ENCODE data around the gene CENPM.

CENPM gene, protein sequence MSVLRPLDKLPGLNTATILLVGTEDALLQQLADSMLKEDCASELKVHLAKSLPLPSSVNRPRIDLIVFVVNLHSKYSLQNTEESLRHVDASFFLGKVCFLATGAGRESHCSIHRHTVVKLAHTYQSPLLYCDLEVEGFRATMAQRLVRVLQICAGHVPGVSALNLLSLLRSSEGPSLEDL

DNA sequence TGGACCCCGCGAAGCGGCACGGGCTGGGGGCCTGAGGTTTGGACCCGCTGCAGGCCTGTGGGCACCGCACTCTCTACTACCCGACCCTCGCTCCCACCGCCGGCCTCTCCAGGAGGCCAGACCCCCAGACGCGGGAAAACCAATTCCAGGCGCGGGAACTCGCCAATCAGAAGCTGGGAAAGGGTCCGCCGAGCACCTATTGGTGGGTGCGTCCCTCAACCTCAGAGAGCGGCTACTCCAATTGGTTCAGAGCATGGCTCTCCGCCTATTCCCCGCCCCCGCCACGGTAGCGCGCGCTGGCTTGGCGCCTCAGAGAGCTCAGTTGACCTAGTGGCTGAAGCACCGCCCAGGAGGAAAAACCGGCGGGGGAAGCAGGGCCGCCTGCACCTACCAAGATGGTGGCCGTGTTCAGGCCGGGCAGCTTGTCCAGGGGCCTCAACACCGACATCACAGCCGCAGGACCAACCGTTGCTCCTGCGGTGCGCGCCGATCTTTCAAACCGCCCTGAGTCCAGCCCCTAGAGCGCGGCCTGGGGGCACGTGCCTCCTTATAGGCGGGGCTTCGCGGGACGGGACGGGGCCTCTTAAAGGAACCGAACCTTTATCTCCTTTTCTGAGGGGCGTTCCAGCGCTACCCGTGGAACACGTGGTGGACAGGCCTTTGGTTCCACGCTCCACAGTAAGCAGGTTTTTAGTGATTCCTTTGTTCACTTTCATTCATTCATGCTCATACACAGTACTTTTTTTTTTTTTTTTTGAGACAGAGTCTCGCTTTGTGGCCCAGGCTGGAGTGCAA is at the start of gene CENPM:
Gene CENPM, minus strand, starts transcription at position 524 of the 795 bp plus-strand sequence. Its CDS starts 76 bp downstream, at position 448.
- no peaks in the 10 kb centered on the region for H3K27me3 Mint-ChIP-seq
- H3K9me3 Mint-ChIP-seq = no peaks in the 10 kb centered on the region
- peak within 1 kb of the TSS; percentile 70 for H3K27ac Mint-ChIP-seq
- peaks cover 7% of the 10 kb centered on the region for H3K4me1 Mint-ChIP-seq
- peak within 1 kb of the TSS; percentile 88 for H3K4me3 Mint-ChIP-seq
- peaks cover 3% of the 10 kb centered on the region for H3K36me3 Mint-ChIP-seq

DNA sequence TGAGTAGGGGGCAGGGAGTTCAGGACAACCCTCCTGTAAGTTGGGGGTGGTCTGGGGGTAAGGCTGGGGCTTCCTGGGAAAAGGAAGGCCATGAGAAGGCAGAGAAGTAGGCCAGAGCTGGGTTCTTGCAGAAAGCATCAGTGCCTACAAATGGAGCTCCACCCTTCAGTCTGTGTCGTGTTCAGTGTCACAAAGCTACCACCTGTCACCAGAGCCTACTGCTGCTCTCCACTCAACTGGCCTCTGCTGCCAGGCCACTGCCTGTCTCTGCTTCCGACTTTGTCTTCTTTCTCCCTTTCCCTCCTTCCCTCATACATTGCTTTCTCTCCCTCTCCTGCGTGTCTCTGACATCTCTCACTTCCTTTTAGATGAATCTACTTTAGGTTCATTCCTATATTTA is 48.3 kb upstream of the CENPM start:
- H3K27ac Mint-ChIP-seq = no peak overlapping the region
- no peaks in the 10 kb centered on the region for H3K27me3 Mint-ChIP-seq
- H3K4me1 Mint-ChIP-seq = peaks cover 17% of the 10 kb centered on the region

DNA sequence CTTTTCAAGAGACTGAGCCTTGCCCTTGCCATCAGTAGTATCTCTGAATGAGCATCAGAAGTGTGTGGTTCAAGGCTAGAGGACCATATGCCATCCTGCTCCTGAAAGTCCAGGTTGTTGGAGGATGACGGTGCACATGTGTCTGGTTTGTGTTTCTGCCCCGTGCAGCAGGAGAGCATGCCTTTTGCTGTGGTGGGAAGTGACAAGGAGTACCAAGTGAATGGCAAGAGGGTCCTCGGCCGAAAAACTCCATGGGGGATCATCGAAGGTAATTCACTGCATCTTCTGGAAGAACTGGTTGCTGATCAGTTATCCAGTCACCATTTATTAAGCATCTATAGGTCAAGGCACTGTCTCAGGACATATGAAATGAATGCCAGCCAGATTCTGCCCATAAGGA is 45.5 kb upstream of the CENPM start:
- no peak overlapping the region for H3K27ac Mint-ChIP-seq
- no peaks in the 10 kb centered on the region for H3K9me3 Mint-ChIP-seq
- H3K4me1 Mint-ChIP-seq = no peaks in the 10 kb centered on the region
- H3K4me3 Mint-ChIP-seq = no peak overlapping the region
- no peaks in the 10 kb centered on the region for H3K27me3 Mint-ChIP-seq
- H3K36me3 Mint-ChIP-seq = no peaks in the 10 kb centered on the region

More for the DNA sequence above, 48.3 kb upstream of the CENPM start:
- H3K36me3 Mint-ChIP-seq = peaks cover 6% of the 10 kb centered on the region
- no peaks in the 10 kb centered on the region for H3K9me3 Mint-ChIP-seq
- H3K4me3 Mint-ChIP-seq = no peak overlapping the region

DNA sequence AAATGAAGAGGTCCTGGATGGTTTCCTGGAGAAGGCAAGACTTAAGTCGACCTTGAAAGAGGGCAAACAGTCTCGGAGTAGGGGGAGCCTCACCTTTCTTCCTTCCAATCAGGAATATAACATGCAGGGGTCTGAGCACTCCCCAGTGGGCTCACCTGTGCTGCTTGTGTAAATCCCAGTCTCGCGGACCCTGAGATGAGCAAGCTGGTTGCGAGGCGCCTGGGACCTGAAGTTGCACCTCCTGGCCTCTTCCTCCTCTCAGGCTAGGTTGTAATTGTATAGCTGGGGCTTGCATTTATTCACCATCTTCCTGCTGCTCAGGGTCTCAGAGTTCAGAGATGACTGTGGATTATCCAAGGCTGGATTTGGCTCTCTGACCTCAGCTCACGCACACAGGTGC is 44.2 kb upstream of the CENPM start:
- Mint-ChIP-seq H3K36me3 (no peaks in the 10 kb centered on the region), H3K27me3 (no peaks in the 10 kb centered on the region), H3K27ac (no peak overlapping the region), H3K9me3 (no peaks in the 10 kb centered on the region), H3K4me3 (no peak overlapping the region), H3K4me1 (no peaks in the 10 kb centered on the region)

DNA sequence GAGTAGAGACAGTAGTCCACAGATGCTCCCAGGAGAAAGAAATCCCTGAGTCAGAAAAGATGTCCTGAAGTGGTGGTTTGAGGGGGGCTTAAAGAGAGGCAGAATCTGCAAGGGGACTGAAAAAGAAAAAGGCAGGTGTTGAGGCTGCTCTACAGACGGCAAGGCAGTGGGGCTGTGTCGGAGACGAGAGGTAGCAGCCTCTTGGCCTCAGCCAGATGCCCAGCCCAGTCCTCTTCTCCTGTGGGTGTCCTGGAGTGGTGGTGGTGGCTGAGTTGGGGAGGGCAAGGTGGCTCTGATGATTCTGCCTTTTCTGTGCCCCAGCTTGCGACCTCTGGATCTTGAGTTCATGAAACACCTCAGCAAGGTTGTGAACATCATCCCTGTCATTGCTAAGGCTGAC is 42.3 kb upstream of the CENPM start:
- H3K9me3 Mint-ChIP-seq = no peaks in the 10 kb centered on the region
- no peaks in the 10 kb centered on the region for H3K36me3 Mint-ChIP-seq
- no peaks in the 10 kb centered on the region for H3K27me3 Mint-ChIP-seq
- H3K27ac Mint-ChIP-seq = no peak overlapping the region
- H3K4me1 Mint-ChIP-seq = no peaks in the 10 kb centered on the region
- no peak overlapping the region for H3K4me3 Mint-ChIP-seq

DNA sequence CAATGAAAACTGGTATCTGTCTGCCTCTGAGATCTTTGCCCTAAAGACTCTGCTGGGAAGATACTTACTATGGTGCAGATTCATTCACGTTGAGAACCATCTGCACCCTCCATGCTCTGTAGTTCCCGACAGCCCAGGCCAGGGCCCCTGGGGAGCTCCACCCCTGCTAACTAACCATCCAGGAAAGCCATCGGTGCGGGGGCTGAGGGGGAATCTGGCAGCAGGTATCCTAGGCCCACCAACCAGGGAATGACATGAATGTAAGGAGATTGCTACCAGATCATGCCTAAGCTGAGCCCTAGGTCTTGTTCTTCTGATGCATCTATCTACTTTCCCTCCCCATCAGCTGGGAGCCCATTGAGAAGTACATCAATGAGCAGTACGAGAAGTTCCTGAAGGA is 40.3 kb upstream of the CENPM start:
- Mint-ChIP-seq H3K4me1 (no peaks in the 10 kb centered on the region), H3K9me3 (no peaks in the 10 kb centered on the region), H3K4me3 (no peak overlapping the region), H3K27ac (no peak overlapping the region), H3K27me3 (no peaks in the 10 kb centered on the region), H3K36me3 (no peaks in the 10 kb centered on the region)

DNA sequence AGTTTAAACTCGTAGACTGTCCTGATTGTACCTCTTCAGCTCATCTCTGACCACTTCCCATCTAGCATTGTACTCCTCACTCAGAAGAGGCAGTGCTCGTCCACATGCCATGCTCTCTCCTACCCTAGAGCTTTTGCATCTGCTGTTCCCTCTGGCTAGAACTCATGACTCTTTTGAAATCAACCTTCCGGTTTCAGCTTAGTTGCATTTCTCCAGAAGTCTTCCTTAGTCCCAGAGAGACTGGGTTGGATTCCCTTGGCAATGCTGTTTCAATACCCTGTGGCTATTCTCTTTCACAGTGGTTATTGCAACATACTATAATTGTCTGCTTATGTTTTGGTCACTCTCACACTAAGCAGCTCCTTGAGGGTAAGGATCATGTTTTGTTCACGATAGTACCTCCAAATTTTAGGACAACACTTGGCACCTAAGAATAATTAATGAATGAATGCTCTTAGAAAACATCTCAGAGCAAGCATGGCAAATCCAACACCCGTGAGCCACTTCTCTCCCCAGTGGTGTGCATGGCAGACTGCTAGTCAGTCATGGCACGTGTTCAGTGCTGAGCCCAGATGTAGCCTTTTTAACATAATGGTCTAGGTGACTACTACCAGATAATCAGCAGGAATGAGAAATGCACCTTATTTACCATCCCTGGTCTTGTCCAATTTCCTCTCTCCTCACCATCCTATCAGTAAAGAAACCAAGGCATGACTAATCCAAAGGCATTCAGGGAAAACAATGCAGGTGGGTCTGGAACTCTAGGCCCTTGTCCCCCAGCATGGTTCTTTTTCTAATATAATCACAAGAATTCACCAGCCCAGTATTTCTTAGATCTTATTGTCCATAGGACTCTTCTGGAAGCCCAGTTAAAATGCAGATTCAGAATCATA is 36.8 kb upstream of the CENPM start:
- Mint-ChIP-seq H3K4me3 (no peak overlapping the region), H3K9me3 (no peaks in the 10 kb centered on the region), H3K27me3 (no peaks in the 10 kb centered on the region), H3K27ac (no peak overlapping the region), H3K4me1 (no peaks in the 10 kb centered on the region), H3K36me3 (no peaks in the 10 kb centered on the region)

DNA sequence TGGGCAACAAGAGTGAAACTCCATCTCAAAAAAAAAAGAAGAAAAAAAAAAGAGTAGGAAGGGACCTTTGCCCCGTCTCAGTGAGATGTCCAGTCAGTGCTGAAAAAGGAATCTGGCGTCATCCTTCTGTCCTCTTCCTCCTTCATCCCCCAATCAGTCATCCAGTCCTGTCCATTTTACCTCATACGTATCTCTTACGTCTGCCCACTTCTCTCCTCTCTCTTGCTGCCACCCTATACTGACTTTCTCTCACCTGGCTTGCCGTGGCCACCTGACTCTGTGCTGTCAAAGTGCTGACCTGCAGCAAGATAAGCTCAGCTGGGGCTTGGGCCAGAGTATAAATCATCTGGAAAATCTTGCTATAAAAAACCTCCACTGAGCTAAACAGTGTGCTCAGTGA is 35.9 kb upstream of the CENPM start:
- no peaks in the 10 kb centered on the region for H3K36me3 Mint-ChIP-seq
- H3K27me3 Mint-ChIP-seq = peaks cover 2% of the 10 kb centered on the region
- no peak overlapping the region for H3K4me3 Mint-ChIP-seq
- no peaks in the 10 kb centered on the region for H3K9me3 Mint-ChIP-seq
- no peaks in the 10 kb centered on the region for H3K4me1 Mint-ChIP-seq
- H3K27ac Mint-ChIP-seq = no peak overlapping the region

DNA sequence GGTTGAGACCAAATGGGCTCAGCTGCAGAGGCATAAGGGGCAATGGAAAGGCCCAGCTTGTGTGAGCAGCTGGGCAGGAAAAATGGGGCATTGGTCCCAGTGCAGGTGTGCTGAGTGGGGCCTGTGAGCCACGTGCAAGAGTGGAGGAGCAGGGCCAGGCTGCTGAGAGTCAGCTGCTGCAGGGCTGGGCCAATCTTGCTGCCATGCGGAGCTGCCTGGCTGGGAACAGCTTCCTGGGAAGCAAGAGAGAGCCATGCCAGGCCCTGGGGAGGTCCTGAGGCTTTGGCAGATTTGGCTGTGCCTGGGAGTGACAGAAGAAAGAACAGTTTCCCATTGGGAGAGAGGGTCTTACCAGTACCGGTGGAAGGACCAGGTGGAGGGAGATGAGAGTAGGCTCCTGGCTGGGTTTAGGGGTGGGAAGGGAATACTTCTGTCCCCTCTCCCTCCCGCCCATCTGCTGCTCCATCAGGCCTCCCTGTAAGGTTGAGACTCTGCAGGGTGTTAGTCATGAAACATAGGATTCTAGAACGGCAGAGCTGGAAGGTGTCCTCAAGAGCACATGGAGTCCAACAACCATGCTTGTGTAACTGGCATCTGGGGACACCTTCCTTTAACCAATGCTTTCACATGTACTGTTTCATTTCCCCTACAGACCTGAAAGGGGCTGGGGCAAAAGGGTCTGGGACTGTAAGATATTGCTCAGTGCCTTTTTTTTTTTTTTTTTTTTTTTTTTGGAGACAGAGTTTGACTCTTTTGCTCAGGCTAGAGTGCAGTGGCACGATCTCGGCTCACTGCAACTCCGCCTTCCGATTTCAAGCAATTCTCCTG is 32.7 kb upstream of the CENPM start:
- H3K27me3 Mint-ChIP-seq = peaks cover 20% of the 10 kb centered on the region
- H3K36me3 Mint-ChIP-seq = no peaks in the 10 kb centered on the region
- no peaks in the 10 kb centered on the region for H3K9me3 Mint-ChIP-seq
- peaks cover 8% of the 10 kb centered on the region for H3K4me1 Mint-ChIP-seq
- H3K4me3 Mint-ChIP-seq = no peak overlapping the region
- no peak overlapping the region for H3K27ac Mint-ChIP-seq

DNA sequence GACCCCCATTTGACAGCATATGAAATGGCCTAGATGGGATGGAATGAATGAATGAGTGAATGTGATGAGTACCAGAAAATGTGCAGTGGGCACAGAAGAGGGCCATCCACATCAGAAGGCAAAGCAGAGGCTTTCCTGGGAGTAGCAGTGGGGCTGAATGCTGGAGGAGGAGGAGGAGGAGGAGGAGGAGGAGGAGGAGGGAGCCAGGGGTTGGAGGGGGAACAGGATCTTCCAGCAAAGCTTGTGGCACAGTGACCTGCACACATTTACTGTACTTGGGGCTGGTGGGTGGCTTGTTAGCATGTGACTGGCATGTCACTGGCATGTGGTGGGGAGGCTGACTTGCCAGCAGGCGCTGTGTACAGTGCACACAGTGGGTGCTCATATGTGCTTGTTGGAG is 31.8 kb upstream of the CENPM start:
- H3K27ac Mint-ChIP-seq = no peak overlapping the region
- no peaks in the 10 kb centered on the region for H3K9me3 Mint-ChIP-seq
- no peak overlapping the region for H3K4me3 Mint-ChIP-seq
- no peaks in the 10 kb centered on the region for H3K36me3 Mint-ChIP-seq
- H3K4me1 Mint-ChIP-seq = peaks cover 8% of the 10 kb centered on the region
- H3K27me3 Mint-ChIP-seq = peaks cover 20% of the 10 kb centered on the region

DNA sequence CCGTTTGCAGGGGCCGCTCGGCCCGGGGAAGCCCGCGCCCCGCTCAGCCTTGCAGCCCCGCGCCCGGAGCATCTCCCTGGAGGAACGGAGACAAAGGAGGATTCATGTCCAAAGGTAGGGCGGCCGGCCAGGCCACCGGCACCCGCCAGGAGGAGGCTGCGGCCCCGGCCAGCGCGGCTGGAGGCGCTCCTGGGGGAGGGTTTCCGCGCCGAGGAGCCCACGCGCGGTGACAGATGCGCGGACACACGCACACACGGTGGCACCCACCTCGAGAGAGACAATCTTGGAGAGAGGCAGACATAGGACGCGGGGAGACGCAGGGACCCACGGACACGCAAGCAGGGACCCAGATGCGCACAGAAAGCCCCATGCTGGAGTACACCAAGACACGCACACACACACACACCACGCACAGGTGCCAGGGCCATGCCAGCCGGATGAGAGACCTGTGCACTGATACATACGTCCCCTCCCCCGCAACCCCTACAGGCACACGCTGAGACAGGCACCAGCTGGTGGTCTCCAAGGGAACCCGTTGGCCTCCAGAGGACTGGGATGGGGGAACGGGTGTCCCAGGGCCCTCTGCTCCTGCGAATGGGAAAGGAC is 30.1 kb upstream of the CENPM start:
- H3K4me3 Mint-ChIP-seq = peak overlapping the region; percentile 23
- peaks cover 25% of the 10 kb centered on the region for H3K27me3 Mint-ChIP-seq
- H3K27ac Mint-ChIP-seq = no peak overlapping the region
- no peaks in the 10 kb centered on the region for H3K36me3 Mint-ChIP-seq
- H3K4me1 Mint-ChIP-seq = peaks cover 8% of the 10 kb centered on the region
- no peaks in the 10 kb centered on the region for H3K9me3 Mint-ChIP-seq

DNA sequence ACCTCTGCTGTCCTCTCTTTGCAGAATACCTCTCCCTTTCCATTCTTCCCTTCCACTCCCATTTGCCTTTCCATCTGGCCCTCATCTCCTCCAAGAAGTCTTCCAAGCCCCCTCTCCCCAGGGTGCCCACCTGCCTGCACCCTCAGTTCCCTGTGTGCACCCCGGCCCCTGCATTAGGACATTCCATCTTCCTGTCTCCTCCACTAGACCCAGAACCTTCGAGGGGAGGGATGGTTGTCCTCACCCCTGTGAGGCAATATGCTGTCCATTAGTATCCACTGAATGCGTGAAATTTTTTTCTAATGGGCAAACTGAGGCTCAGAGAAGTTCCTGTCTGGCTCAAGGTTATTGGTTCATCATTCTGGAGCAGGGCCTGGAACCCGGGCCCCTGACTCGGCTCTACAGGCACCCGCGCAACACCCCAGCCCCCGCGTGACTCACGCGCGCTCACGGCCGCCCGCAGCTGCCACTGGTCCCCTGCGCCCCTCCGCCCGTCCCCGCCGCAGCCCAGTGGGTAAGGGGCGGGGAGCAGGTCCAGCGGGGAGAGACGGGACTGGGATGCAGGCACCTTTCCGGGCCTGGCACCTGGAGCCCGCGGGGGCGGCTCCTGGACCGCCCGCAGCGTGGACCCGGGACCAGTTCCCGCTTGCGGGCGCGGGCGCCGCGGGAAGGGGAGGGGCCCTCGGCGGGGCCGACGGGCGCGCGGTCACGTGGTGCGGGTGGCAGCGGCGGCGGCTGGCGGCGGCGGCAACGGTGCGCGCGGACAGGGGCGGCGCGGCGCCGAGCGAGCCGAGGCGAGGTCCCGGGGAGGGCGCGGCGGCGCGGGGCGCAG is 29.3 kb upstream of the CENPM start:
- no peaks in the 10 kb centered on the region for H3K9me3 Mint-ChIP-seq
- H3K4me1 Mint-ChIP-seq = peaks cover 8% of the 10 kb centered on the region
- H3K27ac Mint-ChIP-seq = no peak overlapping the region
- peak overlapping the region; percentile 79 for H3K4me3 Mint-ChIP-seq
- H3K27me3 Mint-ChIP-seq = peaks cover 25% of the 10 kb centered on the region
- H3K36me3 Mint-ChIP-seq = no peaks in the 10 kb centered on the region

DNA sequence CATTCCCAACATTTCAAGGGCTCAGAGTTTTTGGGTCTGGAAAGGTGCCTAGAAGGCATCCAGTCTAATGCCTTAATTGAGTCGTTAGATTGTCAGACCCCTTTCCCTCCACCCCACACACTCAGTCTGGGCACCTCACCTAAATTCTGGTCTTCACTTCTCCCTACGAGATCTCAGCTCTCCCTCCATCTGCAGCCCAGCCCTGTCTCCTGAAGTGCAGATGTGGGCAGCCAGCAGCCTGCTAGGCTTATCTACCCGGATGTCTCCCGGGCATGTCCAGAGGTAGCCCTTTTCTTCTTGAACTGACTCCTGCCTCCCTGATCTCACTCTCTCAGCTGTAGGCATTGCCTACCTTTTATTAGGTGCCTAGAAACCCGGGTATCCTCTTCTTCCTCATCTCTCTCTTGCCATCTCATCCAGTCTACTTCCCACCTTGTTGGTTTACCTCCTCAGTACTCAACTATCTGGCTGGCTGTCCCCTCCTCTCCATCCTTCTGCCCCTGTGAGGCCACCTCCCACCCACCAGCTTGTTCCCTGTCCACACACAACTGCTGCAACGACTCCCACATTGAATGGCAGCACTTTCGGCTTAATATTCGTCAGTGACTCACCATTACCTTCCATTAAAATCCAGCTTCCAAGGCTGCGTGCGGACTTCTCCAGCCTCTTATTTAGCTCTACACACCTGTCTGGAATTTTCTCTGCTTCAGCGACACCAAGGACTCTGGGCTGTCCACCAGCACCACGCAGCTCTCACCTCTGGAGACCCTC is 28.5 kb upstream of the CENPM start:
- peak overlapping the region; percentile 17 for H3K27ac Mint-ChIP-seq
- no peaks in the 10 kb centered on the region for H3K9me3 Mint-ChIP-seq

More for the DNA sequence above, 28.5 kb upstream of the CENPM start:
- peaks cover 28% of the 10 kb centered on the region for H3K27me3 Mint-ChIP-seq
- no peaks in the 10 kb centered on the region for H3K36me3 Mint-ChIP-seq
- peak overlapping the region; percentile 79 for H3K4me3 Mint-ChIP-seq
- peaks cover 8% of the 10 kb centered on the region for H3K4me1 Mint-ChIP-seq

Measured in activated naive CD4-positive, alpha-beta T cell treated with anti-CD3 and anti-CD28 coated beads, Interleukin-2, amount 50 U/mL, for 24 hours (primary cell).